GM23248 (cell line): Measurements from ENCODE around the gene RHOD.

Source experiments
- EZH2 ChIP-seq: fragments of 200-600 bp; sonication (generic); IDR thresholded peaks from 2 replicates; pipeline ENCODE4 v1.6.1; 2018; ENCODE audit warnings: antibody characterized with exemption, mild to moderate bottlenecking; ENCODE audit not compliant: insufficient read depth, poor library complexity, severe bottlenecking
- EZH2phosphoT487 ChIP-seq: fragments of 200-600 bp; sonication (generic); IDR thresholded peaks from 2 replicates; pipeline ENCODE4 v1.6.1; 2018; ENCODE audit warnings: antibody characterized with exemption, moderate library complexity, mild to moderate bottlenecking, low read depth; ENCODE audit not compliant: insufficient read depth

DNA sequence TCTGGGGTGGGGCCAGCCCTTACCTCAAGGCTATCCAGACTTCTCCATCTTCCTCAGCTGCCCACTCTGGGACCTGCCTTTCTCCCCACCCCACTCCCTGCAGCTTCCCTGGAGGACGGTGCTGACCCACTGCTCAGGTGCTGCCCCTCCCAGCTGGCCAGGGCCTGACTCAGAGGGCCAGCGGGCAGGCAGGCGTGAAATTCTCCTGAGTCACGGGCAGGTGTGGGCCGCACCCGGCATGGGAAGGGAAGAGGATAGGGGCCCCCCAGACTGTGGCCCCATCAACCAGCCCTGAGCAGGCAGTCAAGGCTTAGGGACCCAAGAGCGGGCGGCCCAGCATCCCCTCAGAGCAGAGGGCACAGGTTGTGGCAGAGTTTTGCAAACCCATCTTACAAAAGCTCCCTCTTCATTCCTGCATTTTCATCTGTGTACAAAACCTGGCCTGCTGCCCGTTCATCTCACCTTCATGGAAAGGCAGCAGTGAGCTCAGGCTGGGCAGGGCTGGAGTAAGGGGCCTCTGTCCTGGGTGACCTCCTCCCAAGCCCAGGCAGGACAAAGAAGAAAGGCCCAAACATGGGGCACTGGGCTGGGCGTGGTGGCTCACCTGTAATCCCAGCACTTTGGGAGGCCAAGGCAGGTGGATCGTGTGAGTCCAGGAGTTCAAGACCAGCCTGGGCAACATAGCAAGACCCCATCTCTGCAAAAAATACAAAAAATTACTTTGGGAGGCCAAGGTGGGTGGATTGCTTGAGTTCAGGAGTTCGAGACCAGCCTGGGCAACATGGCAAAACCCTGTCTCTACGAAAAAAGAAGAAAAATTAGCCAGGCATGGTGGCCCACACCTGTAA lies 6.1 kb downstream of the RHOD start:
- TF ChIP-seq EZH2 = no peak
- TF ChIP-seq EZH2phosphoT487 = no peak
